EH (cell line): Measurements from ENCODE around the gene PDE4D.
"Not testable (repeated sequence)": the region's sequence is repeated elsewhere in the genome, so short reads cannot be mapped to it uniquely, and the experiment has no call there.

Source experiments
- DNase-seq: peaks from one replicate; pipeline ENCODE4 v3.0.0-alpha.2; 2015; ENCODE audit warnings: low read depth

PDE4D gene

DNA sequence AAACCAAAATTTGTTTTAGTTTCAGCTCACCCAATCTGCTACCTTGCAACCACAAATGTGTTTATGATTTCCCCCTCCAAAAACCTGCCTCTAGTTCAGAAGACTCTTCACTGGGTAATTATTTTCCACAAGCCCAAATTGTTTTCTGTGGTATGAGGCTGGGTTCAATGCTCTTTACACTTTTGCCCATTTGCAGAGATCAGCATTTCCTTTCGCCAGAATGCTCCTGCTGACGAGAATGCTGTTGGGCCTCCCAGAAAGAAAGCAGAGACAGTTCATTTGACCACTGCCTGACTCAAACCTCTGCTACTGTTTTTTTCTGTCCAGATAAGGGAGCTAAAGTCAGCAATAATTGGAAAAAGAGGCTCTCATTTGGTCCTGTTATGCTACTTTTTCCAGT lies 427.3 kb downstream of the PDE4D start:
- no peak for DNase-seq

DNA sequence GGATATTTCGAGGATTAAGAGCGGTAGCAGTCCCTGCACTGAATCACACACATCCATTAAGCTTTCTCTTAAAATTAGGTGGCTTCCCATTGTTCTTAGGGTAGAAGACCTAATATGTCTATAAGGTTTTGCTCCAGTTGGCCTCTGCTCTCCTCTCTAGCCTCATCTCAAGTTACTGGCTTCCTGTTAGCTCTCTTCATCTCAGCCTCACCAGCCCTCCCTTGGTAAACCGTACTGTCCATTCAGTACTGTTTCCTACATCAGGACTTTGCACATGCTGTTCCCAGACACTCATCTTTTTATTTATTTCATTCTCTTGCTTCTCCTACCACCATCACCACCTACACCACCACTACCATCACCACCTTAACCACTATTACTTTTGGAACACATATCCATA lies 428.6 kb downstream of the PDE4D start:
- no peak for DNase-seq

DNA sequence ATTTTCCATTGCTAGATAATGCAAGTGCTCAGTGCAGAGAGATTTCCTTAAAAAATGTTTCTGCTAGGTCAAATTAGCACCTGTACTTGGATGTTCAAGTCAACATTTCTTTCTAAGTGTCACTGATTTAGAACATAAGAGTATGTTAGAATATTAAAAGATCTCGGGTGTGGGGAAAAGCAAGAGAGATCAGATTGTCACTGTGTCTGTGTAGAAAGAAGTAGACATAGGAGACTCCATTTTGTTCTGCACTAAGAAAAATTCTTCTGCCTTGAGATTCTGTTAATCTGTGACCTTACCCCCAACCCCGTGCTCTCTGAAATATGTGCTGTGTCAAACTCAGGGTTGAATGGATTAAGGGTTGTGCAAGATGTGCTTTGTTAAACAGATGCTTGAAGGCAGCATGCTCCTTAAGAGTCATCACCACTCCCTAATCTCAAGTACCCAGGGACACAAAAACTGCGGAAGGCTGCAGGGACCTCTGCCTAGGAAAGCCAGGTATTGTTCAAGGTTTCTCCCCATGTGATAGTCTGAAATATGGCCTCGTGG lies 429.8 kb downstream of the PDE4D start:
- DNase-seq: not testable (repeated sequence)

DNA sequence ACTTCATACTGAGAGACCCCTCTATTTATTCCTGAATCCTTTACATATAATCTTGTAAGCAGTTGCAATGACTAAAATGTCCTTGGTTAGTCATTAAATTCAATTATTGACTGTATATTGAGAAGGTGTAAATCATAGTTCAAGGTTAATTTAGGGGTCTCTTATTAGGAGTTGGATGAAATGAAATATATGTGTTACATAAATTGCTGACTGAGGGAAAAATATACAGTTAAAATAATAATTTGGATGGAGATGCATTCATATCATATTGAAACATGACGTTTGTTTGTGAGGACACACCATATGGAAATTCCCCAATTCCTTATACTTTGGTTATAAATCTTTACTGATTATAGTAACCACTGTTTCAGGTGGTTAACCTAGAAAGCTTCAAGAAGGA lies 430.6 kb downstream of the PDE4D start:
- no peak for DNase-seq

DNA sequence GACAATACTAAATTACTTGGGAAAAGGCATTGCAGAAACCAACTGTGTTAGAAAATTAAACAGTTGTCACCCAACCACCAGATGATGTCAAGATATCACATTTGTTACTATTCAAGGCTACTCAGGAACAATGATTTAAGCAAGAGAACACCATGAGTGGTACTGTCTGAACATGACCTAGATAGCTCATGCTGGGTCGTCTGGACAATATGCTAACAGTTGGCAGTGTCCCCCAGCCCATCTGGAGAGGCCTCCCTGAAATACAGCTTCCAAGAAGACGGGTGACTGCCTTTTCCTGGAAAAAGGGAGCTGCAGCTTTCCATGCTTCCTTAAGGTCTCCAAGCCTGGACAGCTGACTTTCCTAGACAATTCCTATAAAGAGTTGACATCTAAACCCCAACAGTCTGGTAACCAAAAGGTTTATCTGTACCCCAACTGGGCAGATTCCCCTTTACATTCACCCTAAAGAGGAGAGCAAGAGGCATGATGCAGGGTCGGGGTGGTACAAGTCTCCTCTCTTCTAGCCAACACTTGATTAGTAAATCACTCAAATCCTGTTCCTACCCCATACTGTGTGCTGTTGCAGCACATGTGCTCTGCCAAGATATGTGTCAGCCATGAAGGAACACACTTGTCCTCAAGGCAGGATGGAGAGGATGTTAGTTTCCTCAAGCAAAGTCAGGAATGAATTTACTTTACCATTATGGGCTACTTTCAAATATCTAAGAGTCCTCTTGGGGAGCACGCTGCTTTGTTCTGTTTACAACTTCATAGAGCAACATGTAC lies 433.0 kb downstream of the PDE4D start:
- DNase-seq: no peak

DNA sequence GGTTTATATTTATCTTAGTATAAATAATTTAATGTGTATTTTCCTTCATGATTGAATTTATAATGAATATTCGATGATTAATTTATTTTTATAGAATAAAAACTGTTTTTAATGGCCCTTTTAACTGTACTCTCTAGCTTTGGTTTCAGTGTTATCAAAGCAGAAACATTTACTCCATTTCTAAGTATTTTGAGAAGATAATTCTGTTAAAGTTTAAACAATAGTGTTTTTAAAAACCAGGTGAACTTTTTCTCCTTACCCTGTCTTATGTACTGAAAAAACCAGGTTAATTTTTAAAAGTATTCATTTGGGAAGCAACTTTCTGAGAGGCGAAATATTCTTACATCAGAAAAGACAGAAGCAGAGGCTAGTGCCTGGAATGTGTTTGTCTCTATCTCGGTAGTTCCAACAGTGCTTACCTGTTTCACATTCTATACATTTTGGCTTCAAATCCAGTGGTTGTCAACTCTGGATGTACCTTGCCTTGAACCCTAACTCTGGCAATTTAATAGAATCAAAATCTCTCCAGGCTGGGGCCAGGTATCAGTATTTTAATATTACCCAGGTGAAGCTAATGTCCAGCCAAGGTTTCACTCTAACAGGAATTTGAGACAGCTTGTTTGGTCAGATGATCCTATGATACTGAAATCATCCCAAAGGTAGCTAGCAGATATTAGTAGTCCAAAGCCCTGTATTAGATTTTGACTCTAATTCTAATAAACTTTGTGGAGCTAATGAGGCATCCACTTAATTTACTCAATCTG lies 434.4 kb downstream of the PDE4D start:
- no peak for DNase-seq

DNA sequence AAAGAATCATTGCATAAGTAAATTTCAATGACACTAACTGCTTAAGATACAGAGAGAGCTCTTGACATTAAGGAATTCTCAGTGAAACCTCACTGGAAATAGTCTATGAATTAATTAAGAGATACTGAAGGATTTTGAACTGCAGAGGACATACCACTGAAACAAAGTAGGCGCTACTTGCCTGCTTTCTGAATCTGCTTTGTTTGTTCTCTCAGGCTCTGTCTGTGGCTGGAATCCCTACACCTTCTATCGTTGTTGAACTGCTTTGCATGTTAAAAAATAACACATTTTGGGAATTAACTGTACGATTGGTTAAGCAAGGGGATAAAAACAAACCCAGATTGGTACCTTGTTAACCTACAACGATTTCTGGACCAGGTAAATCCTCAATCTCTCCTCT lies 435.2 kb downstream of the PDE4D start:
- no peak for DNase-seq

DNA sequence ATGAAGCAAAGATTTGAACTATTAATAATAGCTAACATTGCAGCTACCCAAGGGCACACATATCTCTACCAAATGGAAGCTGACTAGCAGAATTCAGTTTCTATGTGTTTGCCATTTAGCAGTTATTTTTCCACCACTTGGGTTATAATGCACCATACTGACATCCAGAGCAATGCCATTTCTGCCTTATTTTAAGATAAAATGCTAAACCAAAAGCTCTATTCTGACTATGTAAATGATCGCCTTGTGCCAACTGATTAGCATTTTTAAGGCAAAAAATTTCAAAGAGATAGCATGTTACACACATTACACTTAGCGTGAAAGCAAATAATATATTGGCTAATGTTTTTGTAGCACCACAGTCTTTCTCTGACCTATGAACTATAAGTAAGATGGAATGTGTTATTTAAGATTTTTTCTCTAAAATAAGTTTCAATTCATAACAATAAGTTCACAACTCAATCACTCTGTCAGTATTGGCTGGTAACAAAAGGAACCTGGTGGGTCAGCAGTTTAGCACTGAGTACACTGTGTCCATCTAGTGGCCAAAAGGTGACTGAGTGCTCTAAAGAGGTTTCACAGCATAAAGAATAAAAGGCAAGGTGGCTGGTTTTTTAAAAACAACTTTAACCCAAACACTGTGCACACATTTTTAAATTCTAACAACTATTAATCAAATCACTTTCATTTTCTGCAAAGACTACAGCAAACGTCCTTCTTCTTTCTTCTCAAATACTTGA lies 443.5 kb downstream of the PDE4D start:
- DNase-seq: peak; percentile 2

DNA sequence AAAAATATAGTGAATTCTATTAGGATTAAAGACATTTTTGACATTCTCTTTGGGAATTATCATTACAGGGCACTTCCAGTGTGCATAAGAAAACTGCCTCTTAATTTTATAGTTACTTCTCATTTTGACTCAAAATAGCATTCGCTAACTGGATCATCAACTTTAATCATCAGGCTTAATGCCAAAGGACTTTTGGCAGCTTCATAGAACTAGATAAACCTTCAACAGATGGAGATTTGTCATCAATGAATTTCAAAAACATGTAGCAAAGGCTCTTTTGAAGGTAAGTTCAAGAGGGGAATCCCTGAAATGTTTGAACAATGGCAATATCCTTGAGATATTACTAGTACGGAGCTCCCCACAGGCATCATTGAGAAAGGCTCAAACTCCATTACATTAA lies 447.2 kb downstream of the PDE4D start:
- no peak for DNase-seq

DNA sequence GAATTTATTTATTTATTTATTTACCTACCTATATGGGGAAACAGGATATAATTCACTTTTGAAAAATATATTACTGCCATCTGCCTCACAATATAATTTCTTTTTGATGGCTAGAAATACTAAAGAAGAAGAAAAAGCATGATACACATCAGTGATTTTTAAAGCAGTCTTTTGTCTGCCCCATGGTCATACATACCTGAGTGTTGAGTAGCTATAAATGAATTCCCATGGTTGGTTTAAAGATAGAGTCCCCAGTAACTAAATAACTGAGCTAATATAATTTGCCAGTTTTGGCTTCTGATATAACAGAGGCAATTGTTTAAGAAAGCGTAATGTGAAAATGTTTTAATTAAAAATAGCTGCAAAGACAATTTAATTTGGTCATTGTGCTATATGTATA lies 447.8 kb downstream of the PDE4D start:
- no peak for DNase-seq

DNA sequence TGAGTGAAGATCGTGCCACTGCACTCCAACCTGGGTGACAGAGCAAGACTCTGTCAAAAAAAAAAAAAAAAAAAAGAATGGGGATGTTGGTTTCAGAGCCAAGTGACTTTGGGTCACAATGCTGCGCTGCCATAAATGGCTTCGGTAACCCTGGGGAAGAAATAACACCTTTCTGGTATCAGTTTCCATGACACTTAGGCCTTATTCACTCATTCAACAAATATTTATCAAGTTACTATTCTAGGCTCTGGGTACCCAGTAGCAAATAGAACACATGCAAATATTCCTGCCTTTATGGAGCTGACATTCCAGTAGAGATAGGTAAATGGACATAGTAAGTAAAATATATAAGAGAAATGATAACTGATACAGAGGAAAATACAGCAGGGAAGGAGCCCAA lies 454.2 kb downstream of the PDE4D start:
- no peak for DNase-seq

DNA sequence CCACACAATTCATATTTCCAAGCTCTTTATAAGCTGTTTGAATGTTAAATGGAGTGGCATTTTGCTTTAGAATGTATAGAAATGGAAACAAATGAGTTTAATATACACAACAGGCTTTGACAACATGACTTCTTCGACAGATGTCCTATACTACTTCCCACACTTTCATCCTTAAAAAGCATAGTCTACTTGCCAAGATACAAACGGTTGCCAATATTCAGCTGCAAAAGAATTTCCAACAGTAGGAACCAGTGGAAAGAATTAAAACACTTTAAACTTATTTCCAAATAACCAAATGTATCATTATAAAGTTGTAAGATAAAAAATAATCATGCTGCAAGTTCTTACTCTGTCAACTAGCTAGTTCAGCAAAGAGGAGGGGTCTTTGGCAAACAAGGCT lies 456.4 kb downstream of the PDE4D start:
- DNase-seq: no peak

DNA sequence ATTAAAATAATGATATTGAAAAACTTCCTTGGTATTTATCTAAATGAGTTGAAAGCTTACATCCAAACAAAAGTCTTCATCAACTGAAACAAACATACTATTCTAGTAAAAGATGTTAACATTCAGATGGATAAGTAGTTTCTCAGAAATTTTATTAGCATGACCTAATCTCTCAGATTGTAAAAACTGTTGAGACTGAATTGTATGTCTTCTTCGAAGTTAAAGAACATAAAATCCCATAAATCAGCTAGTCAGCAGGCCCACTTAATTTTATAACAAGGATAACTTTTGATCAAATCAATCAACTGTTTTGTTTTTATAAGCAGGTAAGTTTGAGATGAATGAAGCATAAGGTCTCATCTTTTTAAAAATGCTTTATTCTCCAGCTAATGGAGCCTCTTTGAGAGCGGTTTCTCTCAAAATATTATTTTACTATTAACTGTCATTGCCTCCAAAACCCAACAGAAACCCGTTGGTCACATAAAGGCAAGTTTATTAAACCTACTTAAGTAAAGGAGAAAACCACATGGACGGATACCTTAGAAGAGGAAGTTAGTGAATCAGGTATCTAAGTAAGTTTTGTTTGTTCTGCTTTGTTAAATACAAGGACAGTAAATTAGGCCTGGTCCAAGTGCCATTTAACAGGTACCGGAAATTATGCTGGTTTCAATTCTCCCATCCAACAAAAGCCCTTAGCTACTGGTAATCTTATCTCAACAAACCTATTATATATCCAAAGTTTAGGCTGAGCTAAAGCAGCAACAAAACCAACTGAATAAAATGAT lies 457.0 kb downstream of the PDE4D start:
- no peak for DNase-seq

DNA sequence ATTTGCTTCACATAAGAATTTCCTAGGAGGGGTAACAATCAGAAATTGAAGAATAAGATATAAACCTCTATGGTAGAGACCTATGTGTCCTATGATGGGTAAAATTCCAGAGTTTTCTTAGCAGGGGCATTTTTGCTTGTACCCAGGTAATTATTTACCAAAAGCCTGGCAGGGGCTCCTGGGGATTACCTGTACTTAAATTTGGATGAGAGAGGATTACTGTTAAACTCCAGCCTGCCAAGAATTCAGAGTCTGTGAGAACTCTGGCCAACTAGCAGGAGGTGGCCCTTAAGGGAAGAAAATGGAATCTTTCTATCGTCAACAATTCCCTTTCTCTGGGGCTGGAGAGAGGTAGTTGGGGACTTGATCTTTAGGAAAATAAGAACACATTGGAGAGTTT lies 460.4 kb downstream of the PDE4D start:
- DNase-seq: no peak

DNA sequence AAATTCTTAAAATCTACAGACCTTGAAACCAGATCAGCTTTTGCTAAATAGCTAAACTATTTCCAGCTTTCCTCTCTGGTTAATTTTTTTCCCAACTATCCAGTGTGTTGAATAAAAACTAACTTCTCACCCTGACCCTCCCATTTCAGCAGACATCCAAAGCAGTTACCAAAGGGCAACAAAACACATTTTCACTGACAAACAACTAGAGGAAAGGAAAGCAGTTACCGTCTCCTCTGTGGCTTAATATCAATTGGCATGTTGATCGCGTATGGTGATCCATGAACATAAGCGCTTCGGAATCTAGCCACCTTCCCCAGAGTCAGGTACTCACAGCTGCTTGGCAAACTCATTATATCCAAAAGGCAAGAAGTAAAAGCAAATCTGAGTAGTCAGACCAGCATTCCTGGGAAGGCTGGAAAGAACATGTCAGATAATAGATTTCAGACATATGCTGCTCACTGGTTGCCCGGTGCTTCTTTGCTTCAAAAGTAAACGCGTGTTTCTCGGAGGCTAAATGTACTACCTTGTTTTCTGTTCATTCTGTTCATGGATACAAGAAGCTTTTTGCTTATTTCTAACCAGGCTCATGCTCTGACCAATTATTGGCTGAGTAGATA lies 463.4 kb downstream of the PDE4D start:
- no peak for DNase-seq

DNA sequence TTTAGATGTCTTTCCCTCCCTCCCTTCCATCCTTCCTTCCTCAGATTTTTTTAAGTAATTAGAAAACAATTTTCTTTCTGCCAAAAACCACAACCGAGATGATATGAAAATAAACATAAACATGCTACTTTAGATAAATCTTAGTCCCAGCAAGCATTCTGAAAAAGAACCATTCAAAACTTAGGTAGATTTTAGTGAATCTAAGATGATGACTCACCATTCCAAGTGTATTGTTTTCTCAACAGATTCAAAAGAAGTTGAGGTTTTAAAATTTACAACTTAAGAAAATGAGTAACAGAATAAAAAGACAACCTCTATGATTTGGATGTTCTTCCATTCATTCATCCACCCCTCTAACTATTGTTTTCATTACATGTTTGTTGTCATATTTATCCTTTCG lies 465.1 kb downstream of the PDE4D start:
- DNase-seq: no peak

DNA sequence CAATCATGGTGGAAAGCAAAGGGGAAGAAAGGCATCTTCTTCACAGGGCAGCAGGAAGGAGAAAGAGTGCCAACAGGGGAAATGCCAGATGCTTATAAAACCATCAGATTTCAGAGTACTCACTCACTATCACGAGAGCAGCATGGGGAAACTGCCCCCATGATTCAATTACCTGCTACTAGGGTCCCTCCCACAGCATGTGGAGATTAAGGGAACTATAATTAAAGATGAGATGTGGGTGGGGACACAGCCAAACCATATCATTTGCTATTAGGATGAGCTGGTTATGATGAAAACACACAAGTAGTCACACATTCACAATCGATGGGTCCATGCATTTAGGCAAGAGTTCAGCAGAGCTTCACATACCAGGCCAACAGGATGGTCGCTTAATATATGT lies 469.0 kb downstream of the PDE4D start:
- DNase-seq: no peak

DNA sequence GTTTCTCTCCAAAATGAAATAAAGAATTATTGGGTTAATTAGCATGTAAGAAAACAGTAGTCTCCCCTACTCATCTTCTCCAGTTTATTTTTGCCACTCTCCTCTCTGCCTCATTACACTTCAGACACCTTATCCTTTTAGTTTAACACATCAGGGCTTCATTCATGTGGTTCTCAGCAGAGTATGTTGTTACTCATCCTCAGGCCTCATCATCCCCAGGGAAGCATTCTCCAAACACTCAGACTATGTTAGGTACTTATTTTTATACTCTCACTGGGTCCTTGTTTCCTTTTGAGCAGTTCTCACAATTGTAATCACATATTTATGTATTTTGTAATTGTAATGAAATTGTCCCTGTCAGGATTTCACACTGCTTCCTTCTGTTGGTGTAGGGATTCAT lies 470.5 kb downstream of the PDE4D start:
- DNase-seq: no peak

DNA sequence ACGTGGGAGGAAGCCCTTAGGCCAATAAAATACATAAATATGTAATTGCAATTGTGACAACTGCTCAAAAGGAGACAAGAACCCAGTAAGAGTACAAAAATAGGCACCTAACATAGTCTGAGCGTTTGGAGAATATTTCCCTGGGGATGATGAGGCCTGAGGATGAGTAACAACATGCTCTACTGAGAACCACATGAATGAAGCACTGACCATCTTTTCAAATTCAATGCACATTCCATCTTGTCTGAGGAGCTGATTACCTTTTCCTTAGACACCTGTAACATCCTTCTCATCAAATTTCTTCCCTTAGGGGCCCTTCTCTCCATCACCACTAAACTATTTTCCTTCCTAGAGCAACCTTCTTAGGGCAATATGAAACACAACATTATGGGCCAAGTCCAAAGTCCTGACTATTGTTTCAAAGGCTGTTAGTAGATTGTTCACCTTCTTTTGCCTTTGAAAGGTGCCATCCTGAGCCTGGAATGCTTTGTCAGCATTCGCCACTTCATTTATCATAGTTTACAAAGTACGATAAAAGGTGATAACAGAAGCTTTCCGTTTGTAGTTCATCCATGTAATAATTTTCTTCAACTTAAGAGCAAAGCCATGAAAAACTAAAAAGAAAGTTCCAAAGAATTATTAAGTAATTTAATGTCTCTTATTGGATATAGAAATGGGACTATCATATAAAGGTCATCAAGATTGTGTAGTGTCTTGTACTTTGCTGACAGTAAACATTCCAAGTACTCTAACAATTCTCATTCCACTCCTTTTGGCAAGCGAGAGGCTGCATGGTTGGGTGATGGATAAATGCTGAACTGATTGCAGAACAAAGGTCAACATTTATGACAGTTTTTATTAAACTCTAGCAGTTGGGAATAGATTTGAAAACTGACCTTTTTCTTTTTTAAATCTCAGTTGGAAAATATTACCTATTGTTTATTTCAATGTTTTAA lies 471.3 kb downstream of the PDE4D start:
- no peak for DNase-seq

DNA sequence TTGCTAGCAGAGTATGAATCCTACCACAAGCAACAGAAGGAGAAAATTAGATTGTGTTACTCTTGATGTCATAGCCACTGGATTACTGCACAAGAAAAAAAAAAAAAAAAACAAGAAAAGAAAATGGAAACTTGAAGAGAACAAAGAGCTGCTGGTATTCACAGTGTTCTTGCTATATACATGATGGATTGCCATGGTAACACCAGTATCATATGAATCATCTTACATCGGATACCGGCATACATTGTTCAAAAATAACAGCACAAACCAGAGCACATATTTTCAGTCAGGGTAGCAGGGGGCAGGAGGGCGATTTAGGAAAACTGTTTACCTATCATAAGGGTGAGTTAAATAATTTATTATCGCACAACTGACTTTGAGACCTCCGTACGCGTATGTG lies 472.9 kb downstream of the PDE4D start:
- DNase-seq: no peak
